ENCODE results near the gene RGS3.
A peak's percentile ranks its signal among the peaks of the same experiment; 100 is the strongest.

RGS3 gene

DNA sequence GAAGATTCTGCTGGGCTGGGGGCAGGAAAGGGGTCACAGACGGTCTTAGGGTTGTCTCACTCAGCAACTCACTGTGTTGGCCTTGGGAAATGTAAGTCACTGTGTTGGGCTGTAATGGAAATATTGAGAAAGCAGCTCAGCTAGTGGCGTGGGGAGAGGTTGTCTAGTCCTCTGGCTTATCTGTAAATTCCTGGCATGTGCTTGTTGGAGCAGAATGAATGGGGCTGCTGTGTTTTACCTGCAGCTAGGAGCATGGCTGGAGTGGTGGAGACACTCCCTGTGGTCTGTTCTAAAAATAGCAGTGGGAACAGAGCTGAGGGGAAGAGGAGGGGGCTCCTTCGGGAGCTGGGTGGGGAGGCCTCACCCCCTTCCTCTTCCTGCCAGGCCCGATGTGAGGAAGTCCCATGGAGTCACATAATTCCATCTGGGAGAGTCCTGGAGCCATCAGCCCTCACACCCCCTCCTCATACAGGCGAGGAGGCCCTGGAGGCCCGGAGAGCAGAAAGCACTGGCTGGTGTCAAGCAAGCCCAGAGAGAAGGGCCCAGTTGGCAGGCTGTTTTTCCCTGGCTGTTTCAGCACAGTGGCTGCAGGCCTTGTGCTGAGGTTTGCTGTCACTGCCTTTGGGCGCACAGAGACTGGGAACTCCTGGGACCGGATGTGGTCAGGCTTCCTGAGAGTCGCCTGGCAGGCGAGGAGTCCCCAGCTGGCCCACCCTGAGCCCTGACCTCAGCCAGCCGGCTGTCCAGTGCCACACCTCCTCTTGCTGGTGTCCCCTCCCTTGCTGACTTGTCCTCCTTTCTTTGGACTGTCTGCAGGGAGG lies 84.9 kb downstream of the RGS3 start:
- TF ChIP-seq ZBTB7A (IDR thresholded peaks at IDR 0.05; ENCODE audit: low read depth): no peak
- TF ChIP-seq RAD21 (IDR thresholded peaks at IDR 0.05; ENCODE audit: low read depth): no peak
- no peak for TF ChIP-seq TEAD4 (IDR thresholded peaks at IDR 0.05)
- no peak for TF ChIP-seq EGR1 (IDR thresholded peaks at IDR 0.05)
- TF ChIP-seq NFIC (IDR thresholded peaks at IDR 0.05): no peak
- no peak for TF ChIP-seq YY1 (IDR thresholded peaks at IDR 0.05; ENCODE audit: low read depth)
- TF ChIP-seq TAF1 (IDR thresholded peaks at IDR 0.05; ENCODE audit: low read depth): no peak

DNA sequence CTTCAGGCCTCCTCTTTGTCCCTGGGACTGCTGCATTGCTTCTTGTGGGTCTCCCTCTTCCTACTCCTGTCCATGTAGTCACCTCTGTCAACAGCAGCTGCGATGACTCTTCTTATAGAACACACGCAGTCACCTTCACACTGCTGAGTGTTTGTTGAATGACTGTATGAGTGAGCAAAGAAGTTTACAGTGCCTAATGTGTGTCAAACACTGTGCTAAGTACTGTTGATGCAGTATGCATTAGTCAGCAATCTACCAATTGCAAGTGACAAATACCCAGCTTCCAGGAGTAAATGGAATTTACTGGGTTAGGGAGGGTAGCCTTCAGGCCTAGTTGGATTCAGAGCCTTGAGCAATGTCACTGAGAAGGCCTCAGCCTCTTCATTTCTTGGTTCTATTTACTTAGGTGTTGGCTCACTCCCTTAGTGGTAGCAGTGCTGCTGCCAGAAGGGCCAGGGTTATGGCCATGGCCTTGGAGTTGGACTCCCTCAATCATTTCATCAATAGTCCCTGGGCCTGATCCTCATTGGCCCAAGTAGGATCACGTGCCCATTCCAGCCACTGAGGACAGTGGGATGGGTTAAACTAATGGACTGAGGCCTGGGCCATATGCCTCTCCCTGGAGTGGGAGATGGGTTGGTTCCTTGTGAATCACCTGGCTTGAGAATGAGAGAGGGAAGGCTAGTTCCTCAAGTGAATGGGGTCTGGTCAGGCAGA lies 93.5 kb downstream of the RGS3 start:
- TF ChIP-seq CEBPB (IDR thresholded peaks at IDR 0.05): no peak
- TF ChIP-seq ZBTB7A (IDR thresholded peaks at IDR 0.05; ENCODE audit: low read depth): no peak
- no peak for TF ChIP-seq RAD21 (IDR thresholded peaks at IDR 0.05; ENCODE audit: low read depth)
- no peak for TF ChIP-seq FOXM1 (IDR thresholded peaks at IDR 0.05; ENCODE audit: borderline replicate concordance, low read depth)
- no peak for TF ChIP-seq CREB1 (IDR thresholded peaks at IDR 0.05; ENCODE audit: low read depth)
- TF ChIP-seq EP300 (IDR thresholded peaks at IDR 0.05; ENCODE audit: borderline replicate concordance): no peak
- TF ChIP-seq TCF12 (IDR thresholded peaks at IDR 0.05; ENCODE audit: low read depth): no peak
- TF ChIP-seq, protein P1, sequence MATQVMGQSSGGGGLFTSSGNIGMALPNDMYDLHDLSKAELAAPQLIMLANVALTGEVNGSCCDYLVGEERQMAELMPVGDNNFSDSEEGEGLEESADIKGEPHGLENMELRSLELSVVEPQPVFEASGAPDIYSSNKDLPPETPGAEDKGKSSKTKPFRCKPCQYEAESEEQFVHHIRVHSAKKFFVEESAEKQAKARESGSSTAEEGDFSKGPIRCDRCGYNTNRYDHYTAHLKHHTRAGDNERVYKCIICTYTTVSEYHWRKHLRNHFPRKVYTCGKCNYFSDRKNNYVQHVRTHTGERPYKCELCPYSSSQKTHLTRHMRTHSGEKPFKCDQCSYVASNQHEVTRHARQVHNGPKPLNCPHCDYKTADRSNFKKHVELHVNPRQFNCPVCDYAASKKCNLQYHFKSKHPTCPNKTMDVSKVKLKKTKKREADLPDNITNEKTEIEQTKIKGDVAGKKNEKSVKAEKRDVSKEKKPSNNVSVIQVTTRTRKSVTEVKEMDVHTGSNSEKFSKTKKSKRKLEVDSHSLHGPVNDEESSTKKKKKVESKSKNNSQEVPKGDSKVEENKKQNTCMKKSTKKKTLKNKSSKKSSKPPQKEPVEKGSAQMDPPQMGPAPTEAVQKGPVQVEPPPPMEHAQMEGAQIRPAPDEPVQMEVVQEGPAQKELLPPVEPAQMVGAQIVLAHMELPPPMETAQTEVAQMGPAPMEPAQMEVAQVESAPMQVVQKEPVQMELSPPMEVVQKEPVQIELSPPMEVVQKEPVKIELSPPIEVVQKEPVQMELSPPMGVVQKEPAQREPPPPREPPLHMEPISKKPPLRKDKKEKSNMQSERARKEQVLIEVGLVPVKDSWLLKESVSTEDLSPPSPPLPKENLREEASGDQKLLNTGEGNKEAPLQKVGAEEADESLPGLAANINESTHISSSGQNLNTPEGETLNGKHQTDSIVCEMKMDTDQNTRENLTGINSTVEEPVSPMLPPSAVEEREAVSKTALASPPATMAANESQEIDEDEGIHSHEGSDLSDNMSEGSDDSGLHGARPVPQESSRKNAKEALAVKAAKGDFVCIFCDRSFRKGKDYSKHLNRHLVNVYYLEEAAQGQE (IDR thresholded peaks at IDR 0.05; ENCODE audit: low read depth): no peak
- no peak for TF ChIP-seq NFIC (IDR thresholded peaks at IDR 0.05)
- TF ChIP-seq, protein P2, sequence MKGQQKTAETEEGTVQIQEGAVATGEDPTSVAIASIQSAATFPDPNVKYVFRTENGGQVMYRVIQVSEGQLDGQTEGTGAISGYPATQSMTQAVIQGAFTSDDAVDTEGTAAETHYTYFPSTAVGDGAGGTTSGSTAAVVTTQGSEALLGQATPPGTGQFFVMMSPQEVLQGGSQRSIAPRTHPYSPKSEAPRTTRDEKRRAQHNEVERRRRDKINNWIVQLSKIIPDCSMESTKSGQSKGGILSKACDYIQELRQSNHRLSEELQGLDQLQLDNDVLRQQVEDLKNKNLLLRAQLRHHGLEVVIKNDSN (IDR thresholded peaks at IDR 0.05): no peak
- no peak for TF ChIP-seq YY1 (IDR thresholded peaks at IDR 0.05; ENCODE audit: low read depth)
- TF ChIP-seq TAF1 (IDR thresholded peaks at IDR 0.05; ENCODE audit: low read depth): no peak

DNA sequence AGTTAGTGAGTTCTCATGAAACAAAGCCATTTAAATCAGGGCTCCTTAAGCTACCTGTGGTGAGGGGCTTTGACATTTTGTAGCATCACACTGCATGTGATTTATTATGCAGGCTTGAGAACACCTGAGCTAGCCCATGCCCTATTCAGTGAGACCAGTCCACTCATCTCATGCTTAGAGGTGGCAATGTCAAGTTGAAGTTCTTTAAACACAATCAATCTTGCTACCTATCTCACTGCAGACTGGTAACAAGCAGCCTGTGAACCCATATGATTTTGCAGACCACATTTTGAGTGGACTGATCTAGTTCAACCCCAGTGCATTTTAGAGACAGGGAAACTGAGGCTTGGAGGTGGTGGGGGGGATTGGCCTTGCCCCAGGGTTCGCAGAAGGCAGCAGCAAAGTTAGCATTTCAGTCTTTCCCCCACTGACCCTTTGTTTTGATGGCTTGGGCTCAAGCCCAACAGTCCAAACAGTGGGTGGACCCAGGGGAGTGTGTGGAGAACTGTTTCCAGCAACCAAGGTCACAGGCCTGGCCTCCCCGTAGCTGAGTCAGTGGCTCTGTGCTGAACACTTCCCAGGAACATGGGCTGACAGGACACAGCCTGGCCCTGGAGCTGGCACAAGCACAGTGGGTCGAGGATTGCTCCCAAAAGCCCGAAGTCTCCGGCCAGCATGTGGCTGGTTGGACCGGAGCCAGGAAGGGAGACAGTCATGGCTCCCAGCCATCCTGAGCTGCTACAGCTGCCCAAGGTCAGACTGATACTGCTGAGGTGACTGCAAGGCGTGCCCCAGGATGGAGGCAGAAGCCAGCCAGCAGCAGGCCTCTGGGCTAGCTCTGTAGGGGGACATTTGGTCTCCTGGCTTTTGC lies 95.3 kb downstream of the RGS3 start:
- no peak for TF ChIP-seq TCF12 (IDR thresholded peaks at IDR 0.05; ENCODE audit: low read depth)
- no peak for TF ChIP-seq EGR1 (IDR thresholded peaks at IDR 0.05)
- TF ChIP-seq, protein P3, sequence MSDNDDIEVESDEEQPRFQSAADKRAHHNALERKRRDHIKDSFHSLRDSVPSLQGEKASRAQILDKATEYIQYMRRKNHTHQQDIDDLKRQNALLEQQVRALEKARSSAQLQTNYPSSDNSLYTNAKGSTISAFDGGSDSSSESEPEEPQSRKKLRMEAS (IDR thresholded peaks at IDR 0.05): peak; percentile 52; the same call in 1 of the 2 replicates
- no peak for TF ChIP-seq YY1 (IDR thresholded peaks at IDR 0.05; ENCODE audit: low read depth)
- TF ChIP-seq NFIC (IDR thresholded peaks at IDR 0.05): peak; percentile 67

DNA sequence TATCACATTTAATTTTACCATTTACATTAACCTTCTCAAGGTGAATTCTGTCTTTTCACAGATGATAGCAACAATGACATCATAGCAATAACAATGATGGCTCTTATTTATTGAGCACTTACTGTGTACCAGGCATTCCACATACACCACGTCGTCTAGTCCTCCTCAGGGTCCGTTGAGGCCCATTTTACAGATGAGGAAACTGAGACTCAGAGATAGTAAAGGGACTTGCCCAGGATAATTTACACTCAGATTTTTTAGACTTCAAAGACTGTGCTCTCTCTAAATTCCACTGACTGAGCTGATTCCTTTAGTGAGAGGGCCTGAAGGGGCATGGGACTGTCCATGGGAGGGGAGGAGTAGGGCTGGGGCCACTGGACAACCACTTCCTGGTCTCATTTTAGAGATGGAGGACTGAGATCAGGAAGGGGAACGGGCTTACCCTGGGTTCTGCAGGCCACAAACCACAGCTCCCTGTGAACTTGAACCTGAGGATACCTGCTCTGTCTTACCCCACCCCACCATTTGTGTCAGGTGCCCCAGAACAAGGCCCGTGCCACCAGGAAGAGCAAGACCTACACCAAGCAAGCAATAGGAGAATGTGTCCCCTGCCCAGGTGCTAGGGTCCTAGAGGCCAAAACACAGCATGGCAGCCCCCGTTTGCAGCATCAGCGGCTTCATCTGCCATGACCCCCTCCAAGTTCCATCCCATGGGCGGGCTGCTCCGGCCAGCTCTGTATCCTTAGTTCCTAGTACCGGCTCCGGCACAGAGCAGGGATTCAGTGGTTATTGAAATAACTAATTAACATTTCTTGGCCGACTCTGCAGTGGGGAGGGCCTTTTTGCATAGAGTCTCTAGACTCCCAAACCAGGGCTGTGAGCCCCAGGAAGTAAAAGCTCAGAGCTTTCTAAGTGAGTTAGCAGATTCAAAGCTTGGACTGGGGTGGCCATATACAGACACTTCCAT lies 96.6 kb downstream of the RGS3 start:
- TF ChIP-seq CEBPB (IDR thresholded peaks at IDR 0.05): no peak
- TF ChIP-seq EGR1 (IDR thresholded peaks at IDR 0.05): no peak
- TF ChIP-seq YY1 (IDR thresholded peaks at IDR 0.05; ENCODE audit: low read depth): no peak
- no peak for TF ChIP-seq CREB1 (IDR thresholded peaks at IDR 0.05; ENCODE audit: low read depth)
- TF ChIP-seq FOXM1 (IDR thresholded peaks at IDR 0.05; ENCODE audit: borderline replicate concordance, low read depth): no peak

DNA sequence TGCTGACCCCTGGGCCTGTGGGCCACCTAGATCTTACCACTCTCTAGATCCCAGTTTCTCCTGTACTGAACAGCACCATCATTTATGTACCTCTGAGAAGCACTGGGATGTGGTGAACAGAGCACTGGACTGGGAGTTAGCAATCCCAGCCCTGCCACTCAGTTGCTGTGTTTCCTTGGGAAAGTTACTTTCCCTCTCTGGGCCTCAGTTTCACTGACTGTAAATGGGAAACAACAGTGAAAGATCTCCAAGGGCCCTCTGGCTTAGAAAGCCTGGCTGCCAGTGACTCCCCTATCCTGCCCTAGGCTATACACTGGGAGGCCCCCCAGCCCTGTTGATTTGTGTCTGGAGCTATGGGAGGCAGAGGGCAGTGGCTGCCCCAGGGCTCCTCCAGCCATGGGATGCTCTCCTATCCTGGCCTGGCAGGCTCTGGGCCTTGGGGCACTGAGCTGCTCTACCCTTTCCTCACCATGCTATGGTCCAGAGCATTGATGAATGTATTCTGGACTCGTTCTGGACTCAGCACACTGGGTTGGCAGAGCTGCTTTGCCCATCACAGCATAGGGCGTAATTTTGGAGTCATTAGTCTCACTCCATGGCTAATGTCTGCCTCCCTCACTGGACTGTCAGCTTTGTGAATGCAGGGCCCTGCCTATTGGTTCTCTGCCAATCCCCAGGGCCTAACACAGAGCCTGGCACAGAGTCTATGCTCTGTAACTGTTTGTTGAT lies 99.3 kb downstream of the RGS3 start:
- TF ChIP-seq CREB1 (IDR thresholded peaks at IDR 0.05; ENCODE audit: low read depth): no peak
- TF ChIP-seq NFIC (IDR thresholded peaks at IDR 0.05): peak; percentile 37

DNA sequence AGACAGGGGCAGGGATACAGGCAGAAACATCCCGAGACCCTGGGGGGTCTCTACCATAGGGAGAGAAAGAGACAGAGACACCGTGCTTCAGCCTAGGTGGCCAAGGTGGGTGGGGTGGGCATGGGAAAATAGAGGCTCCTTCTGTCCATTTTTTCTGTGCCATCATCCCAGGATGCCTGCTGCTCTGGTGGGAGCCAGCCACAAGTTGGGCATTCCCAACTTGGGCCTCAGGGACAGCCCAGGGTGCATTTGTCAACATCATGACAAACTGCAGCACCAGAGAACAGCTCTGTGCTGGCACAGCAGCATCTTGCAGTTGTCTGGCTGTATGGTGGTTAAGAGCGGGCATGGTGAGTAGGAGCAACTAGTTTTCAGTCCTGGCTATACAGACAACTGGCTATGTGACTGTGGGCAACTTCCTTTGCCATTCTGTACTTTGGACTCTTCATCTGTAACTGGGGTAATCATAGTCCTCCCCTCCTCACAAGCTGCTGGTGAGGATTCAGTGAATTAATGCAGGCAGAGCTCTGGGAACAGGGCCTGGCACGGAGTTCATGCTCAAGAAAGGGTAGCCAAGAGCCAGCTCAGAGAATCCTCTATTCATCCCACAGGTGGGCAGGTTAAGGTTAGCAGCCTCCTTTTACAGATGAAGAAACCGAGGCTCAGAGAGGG lies 100.4 kb downstream of the RGS3 start:
- TF ChIP-seq TCF12 (IDR thresholded peaks at IDR 0.05; ENCODE audit: low read depth): no peak
- TF ChIP-seq, protein P3 (IDR thresholded peaks at IDR 0.05): no peak
- no peak for TF ChIP-seq TAF1 (IDR thresholded peaks at IDR 0.05; ENCODE audit: low read depth)
- no peak for TF ChIP-seq CREB1 (IDR thresholded peaks at IDR 0.05; ENCODE audit: low read depth)
- no peak for TF ChIP-seq CEBPB (IDR thresholded peaks at IDR 0.05)

Measured in Ishikawa (cell line).